A673 (cell line): ENCODE data around the gene FOXJ3. TPM values are rescaled to one million over a fixed set of nuclear protein-coding genes. Genes with fewer than 3 reads are reported as not detected.

Experiments
- BruUV-seq: library from RNA; stranded (reverse); fragments of 400-500 nt; replicated peaks from 2 replicates; lab custom pipeline; 2021; lab: Mats Ljungman, UMichigan
- CTCF ChIA-PET: fragments of 300-600 bp; sonication (Branson Sonifier 250); formaldehyde crosslinking; loops from one replicate; lab custom pipeline; 2022; ENCODE audit warnings: antibody characterized with exemption; lab: Charles Lee
- POLR2A ChIA-PET: fragments of 300-600 bp; sonication (Branson Sonifier 250); formaldehyde crosslinking; loops from one replicate; lab custom pipeline; 2022; ENCODE audit warnings: antibody characterized with exemption; ENCODE audit not compliant: low non-redundant PET; lab: Charles Lee
- DNase-seq: peaks from one replicate; pipeline ENCODE4 v3.0.0-alpha.2; 2015; ENCODE audit warnings: low spot score
- H3K27ac ChIP-seq: fragments of 200-600 bp; sonication (generic); 2 replicates; pipeline ENCODE4 v1.5.1; 2016; ENCODE audit warnings: mixed run types, low read depth, mild to moderate bottlenecking, mixed read lengths, antibody characterized with exemption, low read length; ENCODE audit not compliant: poor library complexity, severe bottlenecking
- H3K27me3 ChIP-seq: fragments of 200-600 bp; sonication (generic); replicated peaks from 2 replicates; pipeline ENCODE4 v1.6.1; 2017; ENCODE audit warnings: mixed run types, low read depth, mild to moderate bottlenecking, mixed read lengths, antibody characterized with exemption, low read length; ENCODE audit not compliant: insufficient read depth, poor library complexity
- H3K36me3 ChIP-seq: fragments of 200-600 bp; sonication (generic); 2 replicates; pipeline ENCODE4 v1.6.1; 2016; ENCODE audit warnings: mixed run types, mild to moderate bottlenecking, mixed read lengths, antibody characterized with exemption, low read length; ENCODE audit not compliant: insufficient read depth, poor library complexity, severe bottlenecking
- H3K4me1 ChIP-seq: fragments of 200-600 bp; sonication (generic); 2 replicates; pipeline ENCODE4 v1.6.1; 2017; ENCODE audit warnings: mixed run types, mild to moderate bottlenecking, mixed read lengths, antibody characterized with exemption, low read length; ENCODE audit not compliant: insufficient read depth, poor library complexity, severe bottlenecking
- H3K4me3 ChIP-seq: fragments of 200-600 bp; sonication (generic); 2 replicates; pipeline ENCODE4 v1.5.1; 2016; ENCODE audit warnings: low read depth, mixed run types, mild to moderate bottlenecking, mixed read lengths, low read length; ENCODE audit not compliant: poor library complexity, severe bottlenecking
- H3K9me3 ChIP-seq: fragments of 200-600 bp; sonication (generic); 2 replicates; pipeline ENCODE4 v1.6.1; 2016; ENCODE audit warnings: mixed run types, low read depth, mild to moderate bottlenecking, mixed read lengths, antibody characterized with exemption, low read length; ENCODE audit not compliant: poor library complexity, severe bottlenecking
- EZH2 ChIP-seq: fragments of 200-600 bp; sonication (generic); IDR thresholded peaks from 2 replicates; pipeline ENCODE4 v1.6.1; 2017; ENCODE audit warnings: borderline replicate concordance, low read depth, mild to moderate bottlenecking, mixed read lengths, antibody characterized with exemption, low read length; ENCODE audit not compliant: poor library complexity, severe bottlenecking
- intact Hi-C: fragments of 100-400 bp; cut with micrococcal nuclease; formaldehyde crosslinking; loops from one replicate; pipeline ENCODE4 v1.10.0; 2022; ENCODE audit not compliant: unreplicated experiment
- total RNA-seq: library from RNA; stranded (reverse); gene quantifications from 2 replicates; pipeline ENCODE4 v1.2.3, GENCODE V29; 2021
- TF ChIP-seq, protein P1 (sequence below): fragments of 300-800, 200-600 bp; sonication (generic); conservative IDR thresholded peaks from 2 replicates; pipeline ENCODE4 v1.5.1; 2017; ENCODE audit warnings: low read depth, mild to moderate bottlenecking, antibody characterized with exemption, low read length, moderate library complexity, mixed read lengths

Gene FOXJ3
- total RNA-seq, 1 experiment from 2014 or later: 57.9 TPM

DNA sequence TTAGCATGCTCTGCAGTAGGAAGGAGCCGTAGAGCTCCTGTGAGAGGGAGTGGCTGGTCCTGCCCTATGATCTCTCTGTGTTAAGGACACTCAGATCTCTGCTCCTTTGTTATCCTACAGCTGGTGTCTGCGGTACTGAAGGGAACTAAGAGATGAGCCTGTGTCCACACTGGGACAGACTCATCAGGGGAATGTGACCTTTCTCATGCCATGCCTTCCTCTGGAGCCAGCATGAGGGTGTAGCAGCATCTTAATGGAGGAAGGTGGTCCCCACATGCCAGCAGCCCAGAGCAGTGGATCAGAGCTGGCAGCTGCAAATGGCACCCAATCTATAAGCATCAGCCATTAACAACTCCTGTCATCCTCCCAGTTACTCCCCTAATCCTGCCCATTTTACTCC is 206.5 kb downstream of the FOXJ3 start:
- no peak overlapping the region for H3K27ac ChIP-seq
- CTCF ChIA-PET: no interaction called here
- no peak for TF ChIP-seq EZH2
- TF ChIP-seq, protein P1, sequence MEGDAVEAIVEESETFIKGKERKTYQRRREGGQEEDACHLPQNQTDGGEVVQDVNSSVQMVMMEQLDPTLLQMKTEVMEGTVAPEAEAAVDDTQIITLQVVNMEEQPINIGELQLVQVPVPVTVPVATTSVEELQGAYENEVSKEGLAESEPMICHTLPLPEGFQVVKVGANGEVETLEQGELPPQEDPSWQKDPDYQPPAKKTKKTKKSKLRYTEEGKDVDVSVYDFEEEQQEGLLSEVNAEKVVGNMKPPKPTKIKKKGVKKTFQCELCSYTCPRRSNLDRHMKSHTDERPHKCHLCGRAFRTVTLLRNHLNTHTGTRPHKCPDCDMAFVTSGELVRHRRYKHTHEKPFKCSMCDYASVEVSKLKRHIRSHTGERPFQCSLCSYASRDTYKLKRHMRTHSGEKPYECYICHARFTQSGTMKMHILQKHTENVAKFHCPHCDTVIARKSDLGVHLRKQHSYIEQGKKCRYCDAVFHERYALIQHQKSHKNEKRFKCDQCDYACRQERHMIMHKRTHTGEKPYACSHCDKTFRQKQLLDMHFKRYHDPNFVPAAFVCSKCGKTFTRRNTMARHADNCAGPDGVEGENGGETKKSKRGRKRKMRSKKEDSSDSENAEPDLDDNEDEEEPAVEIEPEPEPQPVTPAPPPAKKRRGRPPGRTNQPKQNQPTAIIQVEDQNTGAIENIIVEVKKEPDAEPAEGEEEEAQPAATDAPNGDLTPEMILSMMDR: no peak
- H3K27me3 ChIP-seq: peaks cover 4% of the 10 kb centered on the region
- POLR2A ChIA-PET: no interaction called here
- intact Hi-C loops: no loop called here
- DNase-seq: no peak
- H3K36me3 ChIP-seq: no peaks in the 10 kb centered on the region
- no peaks in the 10 kb centered on the region for H3K9me3 ChIP-seq
- no TSS peak for BruUV-seq
- no peak overlapping the region for H3K4me3 ChIP-seq
- H3K4me1 ChIP-seq: no peaks in the 10 kb centered on the region

DNA sequence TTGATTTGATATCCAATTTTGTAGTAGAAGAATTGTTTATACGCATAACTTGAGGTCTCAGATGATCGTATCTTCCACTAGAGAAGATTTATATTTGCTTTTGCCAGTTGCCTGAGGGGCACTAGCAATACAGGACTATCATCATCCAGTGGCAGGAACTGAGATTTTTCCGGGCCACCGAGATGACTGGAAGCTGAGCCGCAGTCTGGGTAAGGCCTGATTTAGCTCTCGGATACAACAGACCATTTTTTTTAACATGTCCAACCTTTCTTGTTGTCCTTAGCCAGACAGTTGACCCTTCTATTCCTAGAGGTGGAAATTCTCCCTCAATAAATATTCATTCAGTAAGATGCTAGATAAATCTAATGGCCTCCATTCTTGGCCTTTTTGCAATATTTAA is 207.3 kb downstream of the FOXJ3 start:
- BruUV-seq: no TSS peak
- peaks cover 4% of the 10 kb centered on the region for H3K27me3 ChIP-seq
- no peaks in the 10 kb centered on the region for H3K9me3 ChIP-seq
- no peaks in the 10 kb centered on the region for H3K36me3 ChIP-seq
- no peaks in the 10 kb centered on the region for H3K4me1 ChIP-seq
- ChIA-PET CTCF (no interaction called here), POLR2A (no interaction called here)
- H3K4me3 ChIP-seq: no peak overlapping the region
- no peak for DNase-seq
- TF ChIP-seq, protein P1: no peak
- TF ChIP-seq EZH2: no peak
- intact Hi-C loops: no loop called here
- no peak overlapping the region for H3K27ac ChIP-seq

Other genes with a start within 250 kb of the FOXJ3 start
- not detected in 2 replicates for gene GUCA2B, start 181.8 kb downstream of the FOXJ3 start, total RNA-seq
- not detected in 2 replicates for gene GUCA2A, start 170.5 kb downstream of the FOXJ3 start, total RNA-seq
- gene RIMKLA, start 45.6 kb upstream of the FOXJ3 start, total RNA-seq: 0.04 and 0.24 TPM in 2 replicates
- 0.17 and 0.28 TPM in 2 replicates for gene ZMYND12, start 120.8 kb upstream of the FOXJ3 start, total RNA-seq
- 34.4 and 35.7 TPM in 2 replicates for gene PPCS, start 121.3 kb upstream of the FOXJ3 start, total RNA-seq
- 4.8 and 7.7 TPM in 2 replicates for gene CCDC30, start 128.1 kb upstream of the FOXJ3 start, total RNA-seq